HUES6 (cell line): ENCODE data around the gene FAM240B.

Experiments used
- H3K27ac ChIP-seq: 2 replicates; pipeline ENCODE4 v1.7.0; 2013; ENCODE audit warnings: low read depth, mild to moderate bottlenecking, low read length, inconsistent platforms
- H3K27me3 ChIP-seq: 2 replicates; pipeline ENCODE4 v1.6.1; 2013; ENCODE audit warnings: low read length; ENCODE audit not compliant: control insufficient read depth, insufficient read depth
- H3K36me3 ChIP-seq: 2 replicates; pipeline ENCODE4 v1.6.1; 2013; ENCODE audit warnings: low read length; ENCODE audit not compliant: control insufficient read depth, insufficient read depth
- H3K4me1 ChIP-seq: 2 replicates; pipeline ENCODE4 v1.6.1; 2013; ENCODE audit warnings: low read length; ENCODE audit not compliant: control insufficient read depth, insufficient read depth
- H3K4me3 ChIP-seq: 2 replicates; pipeline ENCODE4 v1.5.1; 2013; ENCODE audit warnings: low read depth, low read length
- H3K9ac ChIP-seq: one replicate; pipeline ENCODE4 v1.6.1; 2013; ENCODE audit warnings: mild to moderate bottlenecking, low read length
- H3K9me3 ChIP-seq: 2 replicates; pipeline ENCODE4 v1.6.1; 2013; ENCODE audit warnings: low read depth, low read length; ENCODE audit not compliant: control insufficient read depth, insufficient read depth

FAM240B gene

DNA sequence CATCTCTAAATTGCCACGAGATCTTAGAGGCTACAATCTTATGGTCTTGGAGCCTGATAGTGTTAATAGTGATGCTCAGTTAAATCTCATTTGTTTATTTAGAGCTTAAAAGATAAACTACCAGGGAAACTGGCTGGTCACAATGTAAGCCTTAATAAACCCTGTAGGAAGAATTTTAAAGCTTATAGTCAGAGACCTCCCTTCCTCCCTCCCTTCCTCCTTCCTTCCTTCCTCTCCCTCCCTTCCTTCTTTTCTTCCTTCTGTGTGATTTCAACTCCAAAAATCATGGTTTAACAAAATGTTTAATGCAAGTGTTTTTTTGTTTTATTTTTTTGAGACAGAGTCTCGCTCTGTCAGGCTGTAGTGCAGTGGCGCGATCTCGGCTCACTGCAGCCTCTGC, 14.9 kb upstream of the FAM240B start:
- no peak overlapping the region for H3K27ac ChIP-seq
- H3K27me3 ChIP-seq, result no peaks in the 10 kb centered on the region
- H3K9me3 ChIP-seq, result no peaks in the 10 kb centered on the region
- no peaks in the 10 kb centered on the region for H3K4me1 ChIP-seq
- no peak overlapping the region for H3K9ac ChIP-seq
- no peaks in the 10 kb centered on the region for H3K36me3 ChIP-seq
- no peak overlapping the region for H3K4me3 ChIP-seq

DNA sequence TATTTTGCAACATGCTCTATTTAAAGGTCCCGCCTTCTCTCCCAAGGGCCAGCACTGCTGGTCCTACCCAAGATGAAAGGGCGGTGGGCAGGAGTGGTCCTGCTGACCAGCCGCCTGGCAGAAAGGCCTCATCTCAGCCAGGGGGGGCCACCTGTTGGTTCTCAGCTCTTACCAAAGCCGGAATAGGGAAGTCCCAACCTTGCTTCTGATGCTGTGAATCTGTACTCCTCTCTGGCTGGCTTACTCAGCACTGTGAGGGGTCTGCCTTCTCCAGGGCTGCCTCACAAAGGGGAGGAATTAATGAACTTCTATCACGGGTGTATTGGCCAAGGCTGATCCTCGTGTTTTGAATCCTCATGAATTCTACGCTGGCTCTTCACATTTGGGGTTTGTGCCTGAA, 13.6 kb upstream of the FAM240B start:
- Histone ChIP-seq H3K4me3 (no peak overlapping the region), H3K9ac (no peak overlapping the region), H3K27me3 (no peaks in the 10 kb centered on the region), H3K36me3 (no peaks in the 10 kb centered on the region), H3K4me1 (no peaks in the 10 kb centered on the region), H3K27ac (no peak overlapping the region), H3K9me3 (no peaks in the 10 kb centered on the region)

DNA sequence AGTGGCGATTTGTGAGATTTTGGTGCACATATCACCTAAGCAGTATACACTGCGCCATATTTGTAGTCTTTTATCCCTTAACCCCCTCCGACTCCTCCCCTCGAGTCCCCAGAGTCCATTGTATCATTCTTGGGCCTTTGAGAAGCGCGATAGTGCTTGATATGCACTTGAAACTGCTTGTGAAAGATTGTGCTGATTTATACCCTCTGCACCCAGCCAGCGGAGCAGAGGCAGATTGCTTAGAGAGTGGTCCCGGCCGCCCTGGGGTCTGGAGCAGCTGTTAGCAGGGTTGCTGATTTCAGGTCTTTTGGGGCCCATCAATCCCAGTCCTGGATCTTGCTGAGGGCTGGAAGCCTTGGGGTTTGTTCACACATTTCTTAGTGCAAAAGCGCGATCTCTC, 13.0 kb upstream of the FAM240B start:
- no peaks in the 10 kb centered on the region for H3K4me1 ChIP-seq
- no peak overlapping the region for H3K4me3 ChIP-seq
- H3K9ac ChIP-seq, result no peak overlapping the region
- H3K27me3 ChIP-seq, result no peaks in the 10 kb centered on the region
- no peak overlapping the region for H3K27ac ChIP-seq
- H3K9me3 ChIP-seq, result no peaks in the 10 kb centered on the region
- H3K36me3 ChIP-seq, result no peaks in the 10 kb centered on the region

DNA sequence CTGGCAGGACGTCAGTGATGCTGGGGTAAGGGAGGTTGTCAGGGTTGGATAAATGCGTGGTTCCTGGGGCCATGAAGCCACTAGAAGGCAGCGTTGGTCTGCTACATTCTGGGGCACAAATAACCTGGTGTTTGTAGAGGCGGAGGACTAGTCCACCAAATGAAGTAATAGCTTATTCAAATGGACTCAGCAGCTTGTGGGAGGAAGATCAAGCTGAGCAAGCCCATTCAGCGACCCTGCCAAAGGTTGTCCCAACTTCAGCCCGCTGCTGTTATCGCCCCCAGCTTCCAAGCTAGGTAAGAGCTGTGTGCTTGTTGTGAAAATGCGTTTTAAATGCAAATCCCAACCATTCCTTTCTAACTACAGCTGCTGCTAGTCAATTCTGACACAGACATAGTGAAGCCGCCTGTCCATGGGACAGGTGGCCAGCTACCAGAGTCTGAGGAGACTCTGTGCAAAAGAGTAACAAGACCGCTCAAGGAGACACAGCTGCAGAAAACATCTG, 7.6 kb upstream of the FAM240B start:
- Histone ChIP-seq H3K36me3 (no peaks in the 10 kb centered on the region), H3K9ac (no peak overlapping the region), H3K4me1 (no peaks in the 10 kb centered on the region), H3K4me3 (no peak overlapping the region), H3K9me3 (no peaks in the 10 kb centered on the region), H3K27me3 (no peaks in the 10 kb centered on the region), H3K27ac (no peak overlapping the region)

DNA sequence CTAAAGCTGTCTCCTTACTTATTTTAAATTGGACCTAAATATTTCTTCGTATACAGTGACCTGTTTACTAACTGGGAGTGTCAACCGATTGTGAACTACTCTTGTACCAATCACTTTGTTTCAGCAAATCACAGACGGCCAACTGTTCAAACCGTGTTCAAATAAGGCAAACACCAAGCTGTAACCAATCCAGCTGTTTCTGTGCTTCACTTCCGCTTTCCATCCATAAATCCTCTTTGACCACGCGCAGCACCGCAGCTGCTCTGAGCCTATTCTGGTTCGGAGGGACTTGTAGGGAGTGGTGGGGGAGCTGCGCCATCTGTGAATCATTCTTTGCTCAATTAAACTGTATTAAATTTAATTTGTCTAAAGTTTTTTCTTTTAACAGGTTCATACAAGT, 4.8 kb upstream of the FAM240B start:
- Histone ChIP-seq H3K27ac (no peak overlapping the region), H3K9me3 (no peaks in the 10 kb centered on the region), H3K36me3 (no peaks in the 10 kb centered on the region), H3K4me1 (no peaks in the 10 kb centered on the region), H3K9ac (no peak overlapping the region), H3K27me3 (no peaks in the 10 kb centered on the region), H3K4me3 (no peak overlapping the region)

DNA sequence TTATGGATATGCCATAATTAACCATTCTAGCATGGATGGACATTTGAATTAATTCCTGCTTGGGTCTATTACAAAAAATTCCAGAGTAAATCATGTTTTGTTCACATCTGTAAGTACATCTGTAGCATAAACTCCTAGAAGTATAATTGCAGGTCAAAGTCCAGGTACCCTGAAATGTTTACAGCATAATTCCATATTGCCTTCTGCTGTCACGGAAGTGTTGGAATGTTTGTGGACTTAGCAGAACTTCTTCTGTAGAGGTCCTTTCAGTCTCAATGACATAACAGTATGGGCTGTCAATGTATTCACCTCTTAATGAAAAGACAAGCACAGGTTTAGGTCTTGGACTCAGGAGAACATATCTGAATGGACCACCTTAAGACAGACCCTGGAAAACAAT, 1.8 kb downstream of the FAM240B start:
- no peak overlapping the region for H3K4me3 ChIP-seq
- no peak overlapping the region for H3K9ac ChIP-seq
- H3K4me1 ChIP-seq, result no peaks in the 10 kb centered on the region

DNA sequence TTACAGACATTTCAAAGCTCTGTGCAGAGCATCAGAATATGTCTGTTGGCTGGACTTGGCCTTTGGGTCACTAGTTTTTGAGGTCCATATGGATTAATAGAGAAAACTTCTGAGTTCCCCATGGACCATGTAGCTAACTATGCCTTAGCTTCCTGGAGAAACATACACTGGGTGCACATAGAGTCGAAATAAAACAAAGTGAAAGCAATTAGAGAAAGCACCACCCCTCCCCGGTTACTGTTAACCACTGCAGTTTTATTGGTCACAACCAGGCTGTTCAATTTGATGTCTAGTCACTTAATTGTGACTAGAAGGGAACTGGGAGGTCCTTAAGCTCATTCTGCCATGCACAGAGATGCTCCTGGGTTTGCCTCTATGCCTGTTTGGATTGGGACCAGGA, 4.2 kb downstream of the FAM240B start:
- Histone ChIP-seq H3K27ac (no peak overlapping the region), H3K4me1 (no peaks in the 10 kb centered on the region), H3K27me3 (no peaks in the 10 kb centered on the region), H3K9me3 (no peaks in the 10 kb centered on the region), H3K9ac (no peak overlapping the region), H3K4me3 (no peak overlapping the region), H3K36me3 (no peaks in the 10 kb centered on the region)

More for the DNA sequence above, 1.8 kb downstream of the FAM240B start:
- Histone ChIP-seq H3K27me3 (no peaks in the 10 kb centered on the region), H3K27ac (no peak overlapping the region), H3K9me3 (no peaks in the 10 kb centered on the region), H3K36me3 (no peaks in the 10 kb centered on the region)

DNA sequence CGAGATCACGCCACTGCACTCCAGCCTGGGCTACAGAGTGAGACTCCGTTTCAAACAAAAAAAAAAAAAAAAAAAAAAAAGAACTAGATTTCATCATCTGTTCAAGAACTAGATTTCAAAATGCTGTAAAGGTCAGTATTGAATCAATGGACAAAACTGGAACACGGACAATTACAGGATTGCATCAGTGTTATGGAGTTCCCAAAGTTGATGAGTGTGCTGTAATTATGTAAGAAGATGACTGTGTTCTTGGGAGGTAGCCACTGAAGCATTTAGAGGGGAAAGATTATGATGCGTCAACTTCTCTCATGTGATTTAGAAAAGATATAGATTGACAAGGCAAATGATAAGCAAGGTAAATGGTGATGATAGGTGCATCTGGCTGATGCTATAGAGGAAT, 6.5 kb downstream of the FAM240B start:
- Histone ChIP-seq H3K4me3 (no peak overlapping the region), H3K27me3 (no peaks in the 10 kb centered on the region), H3K27ac (no peak overlapping the region), H3K36me3 (no peaks in the 10 kb centered on the region), H3K9ac (no peak overlapping the region), H3K4me1 (0 out of 2 replicates have a peak, but pooled peaks cover 2% of the 10 kb centered on the region), H3K9me3 (no peaks in the 10 kb centered on the region)

DNA sequence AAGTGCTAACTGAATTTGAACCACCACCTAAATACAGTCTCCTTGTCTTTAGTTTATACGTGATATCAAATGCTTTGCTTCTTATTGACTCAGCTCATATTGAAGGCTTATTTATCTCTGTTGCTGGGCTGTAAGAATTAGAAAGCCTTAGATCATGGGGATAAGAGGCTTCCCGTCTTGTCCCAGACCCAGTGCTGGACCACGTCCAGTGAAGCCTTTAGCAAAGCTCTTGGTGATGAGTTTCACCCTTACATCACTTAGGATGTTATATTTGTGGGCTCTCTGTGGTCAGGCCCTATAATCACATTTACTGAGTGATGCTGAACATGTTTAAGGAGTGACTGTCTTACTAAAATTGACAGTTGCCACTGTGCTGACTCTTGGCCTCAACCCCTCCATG, 11.2 kb downstream of the FAM240B start:
- Histone ChIP-seq H3K36me3 (no peaks in the 10 kb centered on the region), H3K4me3 (no peak overlapping the region), H3K27ac (no peak overlapping the region), H3K9ac (no peak overlapping the region), H3K9me3 (no peaks in the 10 kb centered on the region), H3K4me1 (peaks cover 6% of the 10 kb centered on the region), H3K27me3 (no peaks in the 10 kb centered on the region)

DNA sequence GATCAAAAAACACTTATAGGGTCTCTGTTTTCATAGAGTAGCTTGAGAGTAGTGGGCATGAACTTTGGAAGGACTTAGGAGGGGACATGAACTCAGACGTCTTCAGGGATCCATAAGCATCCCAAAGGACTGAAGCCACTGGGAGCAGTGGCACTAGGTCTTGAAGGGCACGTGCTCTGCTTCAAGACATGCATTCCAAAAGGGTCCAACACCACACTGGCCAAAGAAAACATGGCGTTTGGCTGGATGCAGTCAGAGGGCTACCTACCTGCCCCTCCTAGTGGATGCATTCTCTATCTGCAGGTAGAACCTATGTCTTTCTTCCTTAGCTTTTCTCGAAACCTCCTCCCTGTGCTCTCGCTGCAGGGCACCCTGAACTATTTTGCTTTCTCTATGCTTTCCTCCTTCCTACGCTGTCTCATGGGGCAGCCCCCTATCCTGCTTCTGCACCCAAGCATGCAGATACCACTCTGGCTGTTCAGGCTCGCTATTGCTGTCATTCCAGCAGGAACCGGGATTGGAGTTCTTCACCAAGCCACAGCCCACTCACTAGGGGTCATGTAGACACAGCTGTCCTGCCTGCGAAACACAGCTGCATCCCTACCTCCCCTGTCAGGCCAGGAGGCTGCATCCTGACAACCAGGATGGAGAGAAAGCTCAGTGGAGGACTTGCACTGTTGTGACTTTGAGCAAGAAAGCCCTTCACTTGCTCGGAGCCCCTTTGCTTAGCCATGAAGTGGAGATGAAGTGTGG, 11.9 kb downstream of the FAM240B start:
- no peaks in the 10 kb centered on the region for H3K36me3 ChIP-seq
- H3K9me3 ChIP-seq, result no peaks in the 10 kb centered on the region; the same call in 1 of the 2 replicates
- H3K27ac ChIP-seq, result no peak overlapping the region
- no peaks in the 10 kb centered on the region for H3K27me3 ChIP-seq
- peaks cover 6% of the 10 kb centered on the region for H3K4me1 ChIP-seq
- H3K9ac ChIP-seq, result no peak overlapping the region
- no peak overlapping the region for H3K4me3 ChIP-seq

DNA sequence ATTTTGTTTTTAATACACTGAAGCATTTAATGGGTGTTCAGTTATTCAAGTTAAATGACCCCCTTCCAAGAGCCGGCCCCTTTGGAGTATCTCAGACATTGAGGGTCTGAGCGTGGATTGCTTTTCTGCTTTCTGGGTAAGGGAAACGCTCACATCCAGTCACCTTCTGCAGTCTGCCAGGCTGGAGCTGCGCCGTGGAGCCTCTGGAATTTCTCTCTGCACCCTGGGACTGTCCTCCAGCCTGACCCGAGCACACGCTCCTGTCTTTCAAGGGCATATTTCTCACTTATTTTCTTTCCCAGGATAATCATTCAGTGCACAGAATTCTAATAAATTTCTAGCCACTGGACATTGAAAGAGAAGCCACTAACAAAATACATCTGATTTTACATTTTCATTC, 13.4 kb downstream of the FAM240B start:
- Histone ChIP-seq H3K4me1 (peaks cover 6% of the 10 kb centered on the region), H3K27me3 (no peaks in the 10 kb centered on the region), H3K27ac (no peak overlapping the region), H3K4me3 (no peak overlapping the region), H3K9me3 (no peaks in the 10 kb centered on the region; the same call in 1 of the 2 replicates), H3K9ac (no peak overlapping the region), H3K36me3 (no peaks in the 10 kb centered on the region)
